AML-193 (cell line): ENCODE measurements around the gene TSEN15.
A peak's percentile ranks its signal among the peaks of the same experiment; 100 is the strongest.
"Not testable (repeated sequence)": the region's sequence is repeated elsewhere in the genome, so short reads cannot be mapped to it uniquely, and the experiment has no call there.

ENCODE experiments used
- DNase-seq, 2 experiments: peaks; one replicate each; lab custom pipeline; 2025; lab: John Stamatoyannopoulos, UW

TSEN15 gene

DNA sequence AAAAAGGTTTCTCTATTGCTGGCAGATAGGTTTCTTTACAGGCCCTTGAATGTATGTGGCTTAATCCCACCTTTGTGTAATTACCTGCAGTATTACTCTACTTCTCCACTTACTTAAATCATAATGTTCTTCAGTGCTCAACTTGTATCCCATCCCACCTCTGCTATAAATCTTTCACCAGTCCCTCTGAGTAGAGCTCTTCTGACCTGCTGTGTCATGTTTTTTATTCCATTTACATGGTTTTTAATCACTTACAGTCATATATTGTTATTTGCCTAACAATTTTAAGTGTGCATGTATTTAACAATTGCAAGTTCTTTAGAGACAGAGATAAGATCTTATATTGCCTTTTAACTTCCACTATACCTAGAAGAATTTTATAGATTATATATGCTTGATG, 2.4 kb downstream of the TSEN15 start:
- DNase-seq, result no peak

DNA sequence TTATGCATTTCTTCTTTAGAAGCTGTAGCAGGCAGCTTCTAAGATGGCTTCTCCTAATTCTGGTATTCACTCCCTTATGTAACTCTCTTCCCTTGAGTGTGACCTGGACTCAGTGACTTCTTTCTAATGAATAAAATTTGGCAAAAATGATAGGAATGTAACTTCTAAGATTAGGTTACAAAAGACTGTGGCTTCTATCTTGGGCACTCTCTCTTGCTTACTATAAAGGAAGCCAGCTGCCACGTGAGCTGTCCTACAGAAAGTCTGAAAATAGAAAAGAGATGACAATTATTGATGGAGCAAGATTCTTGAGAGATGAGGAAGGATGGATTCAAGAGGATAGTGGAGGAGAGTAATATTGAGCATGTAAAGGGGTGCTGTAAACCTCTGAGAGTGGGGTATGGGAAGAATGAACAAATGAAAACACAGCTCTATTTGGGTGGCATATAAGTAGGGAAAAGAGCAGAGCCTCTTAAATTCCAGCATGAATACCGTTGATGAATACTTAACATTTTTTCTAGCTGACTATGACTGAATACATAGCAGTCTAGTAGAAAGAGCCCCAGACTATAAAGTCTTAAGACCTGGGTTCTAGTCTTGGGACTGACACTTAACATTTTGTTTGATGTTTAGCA, 5.5 kb downstream of the TSEN15 start:
- no peak for DNase-seq

DNA sequence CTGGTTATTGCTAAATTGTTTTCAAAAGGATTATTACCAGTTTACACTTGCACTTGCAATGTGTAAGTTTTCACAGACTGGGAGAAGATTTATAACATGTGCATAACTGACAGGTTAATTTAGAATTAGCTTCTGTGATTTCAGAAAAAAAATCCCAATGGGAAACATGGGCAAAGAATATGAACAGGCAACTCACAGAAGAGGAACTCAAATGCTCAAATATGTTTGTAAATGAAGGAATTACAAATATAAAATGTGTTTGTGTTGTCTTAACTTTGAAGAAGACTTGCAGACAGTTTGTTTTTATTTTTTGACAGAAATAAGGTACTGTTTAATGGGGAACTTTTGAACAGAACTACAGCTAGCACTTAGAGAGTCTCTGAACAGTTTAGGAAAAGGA, 8.4 kb downstream of the TSEN15 start:
- DNase-seq, result no peak

GRCh38 chr1:184060316-184060715, 8.8 kb downstream of the TSEN15 start:
- no peak for DNase-seq

DNA sequence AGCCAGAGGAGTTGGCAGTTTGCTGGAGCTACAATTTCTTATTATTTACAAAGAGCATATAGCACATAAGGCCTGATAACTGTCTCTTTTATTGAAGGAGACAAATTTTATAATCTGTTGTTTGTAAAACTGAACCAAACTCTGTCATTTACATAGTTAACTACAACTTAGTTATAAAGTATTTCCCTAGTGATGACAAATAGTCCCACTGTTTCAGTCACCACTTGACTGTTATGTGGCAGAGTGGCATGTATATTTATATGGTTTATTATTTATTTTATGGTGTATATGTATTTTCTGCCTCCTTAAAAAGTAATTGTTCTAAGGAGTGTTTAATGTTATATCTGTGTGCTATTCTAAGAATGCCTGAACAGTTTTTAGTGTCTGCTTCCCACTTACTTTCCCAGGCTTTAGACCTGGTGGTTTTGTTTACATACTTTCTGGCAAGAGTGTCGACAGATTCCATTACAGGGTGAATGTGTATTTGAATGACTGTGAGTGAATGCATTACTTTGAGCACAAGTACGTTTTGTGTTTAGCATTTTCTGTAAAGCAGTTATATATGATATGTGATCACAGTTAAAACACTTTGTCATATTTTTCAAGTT, 10.0 kb downstream of the TSEN15 start:
- DNase-seq, result no peak

DNA sequence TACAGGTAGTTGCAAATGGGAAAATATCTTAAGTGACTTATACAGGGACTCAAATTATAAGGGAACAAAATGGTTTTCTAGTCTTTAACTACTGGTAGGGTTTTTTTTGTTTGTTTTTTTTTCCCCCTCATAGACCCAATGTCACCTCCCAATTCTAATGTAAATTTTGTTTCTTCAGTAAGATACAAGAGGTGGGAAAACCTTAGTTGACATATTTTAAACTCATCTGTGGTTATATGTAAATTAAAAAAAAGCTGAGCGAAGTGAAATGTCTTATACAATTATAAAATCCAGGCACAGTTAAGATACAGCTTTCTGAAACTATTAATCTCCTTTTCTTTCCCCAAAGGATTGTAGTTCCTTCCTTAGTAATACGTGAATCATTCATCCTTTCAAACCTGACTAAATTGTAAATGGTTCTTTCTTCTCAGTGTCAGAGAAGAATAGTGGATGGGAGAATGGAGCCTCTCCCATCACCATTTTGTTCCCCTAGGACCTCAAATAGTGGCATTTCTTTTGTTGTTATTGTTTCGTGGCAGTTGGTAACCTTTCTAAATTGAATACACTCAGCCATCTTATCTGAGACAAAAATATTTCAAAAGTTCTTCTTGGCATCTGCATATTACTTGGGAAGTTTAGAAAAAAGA, 11.2 kb downstream of the TSEN15 start:
- no peak for DNase-seq

DNA sequence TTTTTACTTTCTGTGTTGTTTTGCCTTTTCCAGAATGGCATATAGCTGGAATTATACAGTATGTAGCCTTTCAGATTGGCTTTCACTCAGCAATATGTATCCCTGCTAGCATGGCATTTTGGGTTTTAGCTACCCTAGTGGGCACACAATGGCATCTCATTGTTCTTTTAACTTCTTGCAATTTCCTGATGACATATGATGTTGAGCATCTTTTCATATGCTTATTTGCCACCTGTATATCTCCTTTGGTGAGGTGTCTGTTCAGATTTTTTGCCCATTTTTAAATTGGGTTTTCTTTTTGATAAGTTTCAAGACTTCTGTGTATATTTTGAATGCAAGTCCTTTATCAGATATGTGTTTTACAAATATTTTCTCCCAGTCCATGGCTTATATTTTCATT, 14.0 kb downstream of the TSEN15 start:
- DNase-seq, result no peak

DNA sequence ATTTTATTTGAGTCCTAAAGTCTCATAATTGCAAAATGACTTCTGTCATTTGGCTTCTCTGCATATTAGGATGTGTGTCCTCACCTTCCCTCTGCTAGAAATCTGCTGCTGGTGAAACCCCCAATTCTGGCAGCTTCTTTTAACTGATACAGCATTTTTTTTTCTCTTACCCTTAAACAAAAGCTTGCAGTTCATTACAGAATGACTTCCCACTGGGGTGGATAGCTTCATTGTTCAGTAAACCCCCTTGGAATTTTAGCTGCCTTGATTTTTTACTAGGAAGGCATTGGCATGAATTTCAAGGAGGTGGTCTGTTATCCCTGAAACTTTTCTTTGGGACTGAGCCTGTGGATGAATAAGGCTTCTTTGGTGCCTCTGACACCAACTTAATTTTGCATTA, 16.8 kb downstream of the TSEN15 start:
- no peak for DNase-seq

DNA sequence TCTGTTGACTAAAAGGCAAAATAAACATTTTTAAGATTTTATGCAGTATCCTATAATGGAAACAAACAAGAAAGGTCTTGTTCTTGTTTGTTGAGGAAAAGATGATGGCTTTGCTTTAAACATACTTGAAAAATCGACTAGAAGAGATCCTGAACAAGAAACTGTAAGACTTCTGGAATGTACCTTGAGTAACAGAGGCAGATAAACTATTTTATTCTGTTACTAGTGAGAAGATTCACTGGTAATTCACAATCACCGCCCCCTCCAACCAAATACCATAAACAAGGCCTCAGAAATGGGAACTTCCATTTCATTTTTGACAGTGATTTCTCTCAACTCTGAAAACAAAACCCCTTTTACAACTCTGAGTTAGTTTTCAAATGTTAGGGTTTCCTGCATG, 18.1 kb downstream of the TSEN15 start:
- DNase-seq, result no peak

DNA sequence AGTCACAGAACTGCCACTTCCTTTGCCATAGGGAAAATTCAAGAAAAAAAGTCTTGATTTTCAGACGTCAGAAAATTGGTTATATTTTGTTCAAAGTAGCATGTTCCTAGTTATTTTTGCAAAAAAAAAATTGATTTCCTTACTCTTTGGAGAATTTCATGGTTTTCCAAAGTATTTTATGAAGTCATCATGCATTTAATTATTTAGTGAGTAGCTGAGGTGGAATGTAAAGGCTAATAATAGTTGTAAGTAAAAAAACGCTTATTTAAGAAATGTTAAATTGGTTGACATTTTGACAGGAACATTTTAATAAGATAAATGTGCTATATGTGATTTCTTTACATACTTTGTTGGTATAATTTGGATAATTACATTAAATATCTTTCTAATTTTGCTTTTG, 20.8 kb downstream of the TSEN15 start:
- DNase-seq, result no peak

DNA sequence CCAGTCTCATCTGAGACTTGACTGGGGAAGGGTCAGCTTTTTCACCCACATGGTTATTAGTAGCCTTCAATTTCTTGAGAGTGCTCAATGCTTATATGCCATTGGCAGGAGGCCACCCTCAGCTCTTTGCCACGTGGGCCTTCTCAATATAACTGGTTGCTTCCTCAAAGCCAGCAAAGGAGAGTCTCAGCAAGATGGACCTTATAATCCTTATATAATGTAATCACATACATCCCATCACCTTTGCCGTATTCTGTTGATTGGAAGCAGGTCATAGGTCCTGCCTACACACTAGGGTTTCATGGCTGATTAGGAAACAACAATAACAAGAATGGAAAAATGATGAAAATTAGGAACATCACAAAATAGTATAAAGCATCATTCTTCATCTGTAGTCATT, 22.9 kb downstream of the TSEN15 start:
- DNase-seq, result no peak

- peak; percentile 64 to 70 for DNase-seq
These were observed 23.8 kb downstream of the TSEN15 start for GRCh38 chr1:184075055-184076029.

DNA sequence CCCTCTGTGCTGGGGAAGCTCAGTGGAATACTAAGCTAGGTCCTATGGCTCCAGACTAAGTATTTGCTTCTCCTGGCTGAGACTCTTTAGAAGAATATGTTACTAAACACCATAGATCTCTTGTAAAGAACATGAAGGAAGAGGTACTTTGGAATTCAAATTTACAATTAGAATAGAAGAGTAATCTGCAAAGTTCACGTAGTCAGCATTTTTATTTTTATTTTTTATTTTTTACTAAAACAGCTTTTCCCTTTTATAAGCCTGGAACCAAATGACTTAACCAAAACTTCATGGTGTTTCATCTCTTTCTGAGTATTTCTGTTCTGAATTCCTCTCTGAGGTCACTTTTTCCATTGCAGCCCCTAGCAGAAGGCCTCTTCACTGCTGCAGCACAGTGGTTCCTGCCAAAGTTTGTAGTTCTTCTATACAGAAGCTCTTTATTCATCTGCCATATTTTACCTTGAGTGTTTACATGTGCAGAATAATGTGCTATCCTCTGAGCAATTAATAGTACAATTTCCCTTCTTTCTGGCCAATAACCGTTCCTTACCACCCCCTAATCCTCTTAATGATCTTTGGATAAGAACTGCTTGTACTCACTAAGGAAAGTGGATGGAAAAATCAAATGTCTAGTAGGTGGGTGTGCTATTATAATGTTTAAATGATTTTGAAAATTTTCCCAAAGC, 27.2 kb downstream of the TSEN15 start:
- no peak for DNase-seq

GRCh38 chr1:184080309-184080708, 28.8 kb downstream of the TSEN15 start:
- no peak for DNase-seq

GRCh38 chr1:184082541-184083415, 31.2 kb downstream of the TSEN15 start:
- DNase-seq, result no peak

DNA sequence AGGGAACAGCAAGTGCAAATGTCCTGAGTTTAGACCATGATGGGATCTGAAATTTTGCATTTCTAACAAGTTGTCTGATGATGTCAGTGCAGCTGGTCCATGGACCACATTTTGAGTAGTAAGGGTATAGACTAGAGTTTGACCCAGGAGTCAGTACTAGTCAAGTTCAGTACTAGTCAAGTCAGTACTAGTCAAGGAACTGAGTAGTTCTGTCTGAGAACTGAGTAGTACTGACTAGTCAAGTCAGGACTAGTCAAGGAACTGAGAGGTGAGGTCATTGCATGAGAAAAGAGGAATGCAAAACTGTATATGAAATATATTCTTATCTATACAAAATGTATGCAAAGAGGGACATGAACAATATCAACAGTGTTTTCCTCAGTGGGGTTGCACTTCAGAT, 34.1 kb downstream of the TSEN15 start:
- DNase-seq, result no peak

DNA sequence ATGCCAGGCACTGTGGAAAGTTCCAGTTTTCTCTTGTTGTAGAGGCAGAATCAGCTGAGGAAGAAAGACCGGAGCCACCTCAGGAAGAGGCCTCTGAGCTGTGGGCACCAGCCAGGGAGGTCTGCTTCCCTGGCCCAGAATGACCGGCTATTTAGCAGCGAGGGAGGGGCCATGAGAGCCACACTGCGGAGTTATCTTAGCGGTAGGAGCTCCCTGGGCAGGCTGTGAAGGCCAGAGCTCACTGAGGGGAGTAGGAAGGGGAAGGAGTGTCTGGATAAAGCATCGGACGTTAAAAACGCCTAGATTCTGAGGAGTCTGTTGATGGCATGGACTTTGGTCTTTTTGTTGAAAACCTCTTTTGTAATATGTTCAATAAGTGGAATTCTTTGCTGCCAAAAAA, 36.5 kb downstream of the TSEN15 start:
- DNase-seq, result no peak

DNA sequence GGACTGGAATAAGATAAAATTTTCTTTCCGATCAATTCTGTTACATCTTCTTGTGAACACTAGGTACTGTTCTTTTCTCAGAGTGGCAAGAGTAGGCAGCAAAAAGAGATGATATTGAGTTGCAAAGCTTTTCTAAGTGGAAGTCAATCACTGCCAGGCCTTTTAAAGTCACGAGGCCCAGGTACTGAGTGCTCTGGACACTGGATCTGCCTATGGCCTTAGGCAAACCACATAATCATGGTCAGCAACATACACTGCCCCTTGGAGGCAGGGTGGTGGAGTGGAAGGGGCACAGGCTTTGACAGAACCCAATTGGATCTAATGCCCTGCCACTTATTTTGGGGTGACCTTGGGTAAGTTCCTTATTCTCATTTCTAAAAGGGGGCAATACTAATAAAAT, 41.5 kb downstream of the TSEN15 start:
- DNase-seq, result no peak

GRCh38 chr1:184096005-184096404, 44.5 kb downstream of the TSEN15 start:
- DNase-seq, result no peak

DNA sequence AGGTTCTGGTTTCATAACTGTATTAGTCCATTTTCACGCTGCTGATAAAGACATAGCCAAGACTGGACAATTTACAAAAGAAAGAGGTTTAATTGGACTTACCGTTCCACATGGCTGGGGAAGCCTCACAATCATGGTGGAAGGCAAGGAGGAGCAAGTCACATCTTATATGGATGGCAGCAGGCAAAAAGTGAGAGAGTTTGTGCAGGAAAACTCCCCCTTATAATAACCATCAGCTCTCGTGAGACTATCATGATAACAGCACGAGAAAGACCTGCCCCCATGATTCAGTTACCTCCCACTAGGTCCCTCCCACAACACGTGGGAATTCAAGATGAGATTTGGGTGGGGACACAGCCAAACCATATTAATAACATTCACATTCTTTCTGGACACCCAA, 45.0 kb downstream of the TSEN15 start:
- not testable (repeated sequence) for DNase-seq

DNA sequence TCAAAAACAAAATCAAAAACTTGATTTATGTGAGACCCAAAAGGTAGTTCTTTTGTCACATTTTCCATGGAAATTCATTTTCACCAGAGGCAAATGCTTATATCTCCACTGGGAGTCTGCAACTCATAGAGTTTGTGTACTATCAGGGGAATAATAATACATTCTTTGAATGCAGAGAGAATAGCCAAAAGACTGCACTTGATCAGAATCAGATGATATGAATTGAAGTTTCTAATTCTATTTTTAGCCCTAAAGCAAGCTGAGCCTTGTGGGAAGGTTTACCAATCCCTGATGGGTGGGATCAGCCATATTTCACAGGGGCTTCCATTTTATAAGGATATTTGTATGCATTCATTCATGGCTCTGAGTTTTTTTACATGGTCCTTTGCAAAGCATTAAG, 49.6 kb downstream of the TSEN15 start:
- no peak for DNase-seq
